GM12891 (cell line): Measurements from ENCODE around the gene MSGN1.

Experiments used
- PAX5 ChIP-seq: IDR thresholded peaks from 2 replicates; pipeline ENCODE4 v1.6.1; 2011; ENCODE audit warnings: low read length, moderate library complexity, mild to moderate bottlenecking; ENCODE audit not compliant: insufficient read depth, severe bottlenecking
- POLR2A ChIP-seq: IDR thresholded peaks from 2 replicates; pipeline ENCODE4 v1.6.1; 2011; ENCODE audit warnings: low read depth, low read length, control low read depth
- POLR2AphosphoS5 ChIP-seq: IDR thresholded peaks from 2 replicates; pipeline ENCODE4 v1.6.1; 2011; ENCODE audit warnings: low read depth, low read length, control low read depth
- POU2F2 ChIP-seq: IDR thresholded peaks from 2 replicates; pipeline ENCODE4 v1.6.1; 2011; ENCODE audit warnings: low read depth, mild to moderate bottlenecking, control low read depth, low read length, moderate library complexity
- SPI1 ChIP-seq: IDR thresholded peaks from 2 replicates; pipeline ENCODE4 v1.6.1; 2011; ENCODE audit warnings: low read depth, low read length, control low read depth
- TAF1 ChIP-seq: IDR thresholded peaks from 2 replicates; pipeline ENCODE4 v1.6.1; 2011; ENCODE audit warnings: low read depth, low read length, control low read depth

- TF ChIP-seq POLR2AphosphoS5 (no peak), POLR2A (no peak), SPI1 (no peak), POU2F2 (no peak), TAF1 (no peak), PAX5 (no peak)
Measured at GRCh38 chr2:17793296-17793695, 23.0 kb upstream of the MSGN1 start.
